GM10248 (cell line): ENCODE results near the gene ALKBH5.
A peak's percentile ranks its signal among the peaks of the same experiment; 100 is the strongest.

Experiments used
- CTCF ChIA-PET: fragments of 300-600 bp; sonication (Branson Sonifier 250); formaldehyde crosslinking; extraction: SDS; loops from one replicate; lab custom pipeline; 2021; ENCODE audit warnings: antibody characterized with exemption; lab: Yijun Ruan, JAX
- POLR2A ChIA-PET: fragments of 350-650 bp; sonication (Branson Sonifier 250); formaldehyde crosslinking; extraction: SDS; loops from one replicate; lab custom pipeline; 2020; ENCODE audit warnings: antibody characterized with exemption; lab: Yijun Ruan, JAX
- DNase-seq: peaks from one replicate; pipeline ENCODE4 v3.0.0; 2012; ENCODE audit errors: extremely low spot score
- CTCF ChIP-seq: IDR thresholded peaks from 2 replicates; pipeline ENCODE4 v1.5.1; 2012; ENCODE audit warnings: mild to moderate bottlenecking, low read depth; ENCODE audit errors: extremely low read depth, missing control alignments, control extremely low read depth

ALKBH5 gene

GRCh38 chr17:18156171-18156975 lies 27.3 kb upstream of the ALKBH5 start:
- no peak for TF ChIP-seq CTCF
- no peak for DNase-seq
- POLR2A ChIA-PET: no interaction called here
- CTCF ChIA-PET: interaction anchor here (0.9 to 4.8 kb wide), 3 partner anchors 12 to 22 kb away, joined by 3 to 41 read pairs (median 3); no protein-coding TSS in a partner anchor

- POLR2A ChIA-PET: no interaction called here
- CTCF ChIA-PET: no interaction called here
- no peak for TF ChIP-seq CTCF
- no peak for DNase-seq
Observed at GRCh38 chr17:18156976-18157280, 26.7 kb upstream of the ALKBH5 start.

- ChIA-PET POLR2A (no interaction called here), CTCF (interaction anchor here (0.6 to 1.4 kb wide), 5 partner anchors 9 to 29 kb away, joined by 3 to 7 read pairs (median 4); partner anchors contain the start of gene ALKBH5)
- DNase-seq: peak; percentile 52
- no peak for TF ChIP-seq CTCF
Observed at GRCh38 chr17:18157354-18157985, 26.2 kb upstream of the ALKBH5 start.

- DNase-seq: peak; percentile 92
- ChIA-PET CTCF (interaction anchor here (0.6 to 1.4 kb wide), 5 partner anchors 9 to 28 kb away, joined by 3 to 7 read pairs (median 4); partner anchors contain the start of gene ALKBH5), POLR2A (interaction anchor here (0.6 kb wide), 1 partner anchor 25 kb away, joined by 3 read pairs; the partner anchor contains the start of gene ALKBH5)
- TF ChIP-seq CTCF: no peak
Observed at GRCh38 chr17:18158022-18158600, 25.5 kb upstream of the ALKBH5 start.

GRCh38 chr17:18159551-18160120 lies 24.0 kb upstream of the ALKBH5 start:
- POLR2A ChIA-PET: interaction anchor here (0.6 kb wide), 1 partner anchor 24 kb away, joined by 3 read pairs; the partner anchor contains the start of gene ALKBH5
- CTCF ChIA-PET: interaction anchor here (1.0 to 5.1 kb wide), 6 partner anchors 10 to 58 kb away, joined by 3 to 26 read pairs (median 6); partner anchors contain the start of gene ALKBH5

More at GRCh38 chr17:18159551-18160120, 24.0 kb upstream of the ALKBH5 start:
- no peak for DNase-seq
- TF ChIP-seq CTCF: no peak
